ENCODE data around the gene PSMD13. TPM values are rescaled to one million over a fixed set of nuclear protein-coding genes. Genes with fewer than 3 reads are reported as not detected.

The PSMD13 gene
- total RNA-seq, 2 experiments from 2014 or later, result 56.9 to 57.8 TPM

DNA sequence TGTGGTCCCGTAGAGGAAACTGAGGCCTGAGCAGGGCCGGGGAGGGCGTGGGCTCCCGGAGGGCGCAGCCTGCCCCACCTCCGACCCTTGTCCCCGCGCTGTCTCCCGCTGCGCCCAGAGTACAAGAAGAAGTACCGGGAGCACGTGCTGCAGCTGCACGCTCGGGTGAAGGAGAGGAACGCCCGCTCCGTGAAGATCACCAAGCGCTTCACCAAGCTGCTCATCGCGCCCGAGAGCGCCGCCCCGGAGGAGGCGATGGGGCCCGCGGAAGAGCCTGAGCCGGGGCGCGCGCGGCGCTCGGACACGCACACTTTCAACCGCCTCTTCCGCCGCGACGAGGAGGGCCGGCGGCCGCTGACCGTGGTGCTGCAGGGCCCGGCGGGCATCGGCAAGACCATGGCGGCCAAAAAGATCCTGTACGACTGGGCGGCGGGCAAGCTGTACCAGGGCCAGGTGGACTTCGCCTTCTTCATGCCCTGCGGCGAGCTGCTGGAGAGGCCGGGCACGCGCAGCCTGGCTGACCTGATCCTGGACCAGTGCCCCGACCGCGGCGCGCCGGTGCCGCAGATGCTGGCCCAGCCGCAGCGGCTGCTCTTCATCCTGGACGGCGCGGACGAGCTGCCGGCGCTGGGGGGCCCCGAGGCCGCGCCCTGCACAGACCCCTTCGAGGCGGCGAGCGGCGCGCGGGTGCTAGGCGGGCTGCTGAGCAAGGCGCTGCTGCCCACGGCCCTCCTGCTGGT, 43.4 kb downstream of the PSMD13 start:
- Mint-ChIP-seq H3K27ac (peak overlapping the region; percentile 81), H3K4me3 (peak overlapping the region; percentile 92), H3K27me3 (peaks cover 12% of the 10 kb centered on the region), H3K9me3 (no peaks in the 10 kb centered on the region), H3K36me3 (ENCODE audit: low read depth) (peaks cover 15% of the 10 kb centered on the region), H3K4me1 (ENCODE audit: low read depth) (peaks cover 61% of the 10 kb centered on the region)
- no peaks in the 10 kb centered on the region for H3K9me3 ChIP-seq (ENCODE audit: control insufficient read depth in 1 of 2, insufficient read depth in 1 of 2, low read length in 2 of 2)
- peak overlapping the region in 1 of 2 donors; percentile 4 for H3K27ac ChIP-seq (ENCODE audit: low read depth in 1 of 2, low read length in 2 of 2)
- TF ChIP-seq, protein P1, sequence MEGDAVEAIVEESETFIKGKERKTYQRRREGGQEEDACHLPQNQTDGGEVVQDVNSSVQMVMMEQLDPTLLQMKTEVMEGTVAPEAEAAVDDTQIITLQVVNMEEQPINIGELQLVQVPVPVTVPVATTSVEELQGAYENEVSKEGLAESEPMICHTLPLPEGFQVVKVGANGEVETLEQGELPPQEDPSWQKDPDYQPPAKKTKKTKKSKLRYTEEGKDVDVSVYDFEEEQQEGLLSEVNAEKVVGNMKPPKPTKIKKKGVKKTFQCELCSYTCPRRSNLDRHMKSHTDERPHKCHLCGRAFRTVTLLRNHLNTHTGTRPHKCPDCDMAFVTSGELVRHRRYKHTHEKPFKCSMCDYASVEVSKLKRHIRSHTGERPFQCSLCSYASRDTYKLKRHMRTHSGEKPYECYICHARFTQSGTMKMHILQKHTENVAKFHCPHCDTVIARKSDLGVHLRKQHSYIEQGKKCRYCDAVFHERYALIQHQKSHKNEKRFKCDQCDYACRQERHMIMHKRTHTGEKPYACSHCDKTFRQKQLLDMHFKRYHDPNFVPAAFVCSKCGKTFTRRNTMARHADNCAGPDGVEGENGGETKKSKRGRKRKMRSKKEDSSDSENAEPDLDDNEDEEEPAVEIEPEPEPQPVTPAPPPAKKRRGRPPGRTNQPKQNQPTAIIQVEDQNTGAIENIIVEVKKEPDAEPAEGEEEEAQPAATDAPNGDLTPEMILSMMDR (IDR thresholded peaks at IDR 0.05), result no peak
- intact Hi-C loops (cut with DNase I, micrococcal nuclease), result loop anchor here (1.0 to 2.0 kb wide), 2 partner anchors 8 to 27 kb away; no protein-coding TSS in a partner anchor
- H3K4me3 ChIP-seq (ENCODE audit: low read length), result peak overlapping the region; percentile 53
- H3K27me3 ChIP-seq (ENCODE audit: control insufficient read depth in 1 of 2, insufficient read depth in 2 of 2, low read length in 2 of 2), result peaks cover 10 to 18% of the 10 kb centered on the region in 2 experiments
- peak in 10 of 14 experiments; percentile 37 to 78 (median 51) for DNase-seq
- ChIA-PET CTCF (interaction anchor here (1.1 to 3.3 kb wide), 6 partner anchors 9 to 37 kb away, joined by 3 to 29 read pairs (median 4); no protein-coding TSS in a partner anchor), POLR2A (interaction anchor here (0.8 to 9.1 kb wide), 15 partner anchors 9 to 226 kb away, joined by 3 to 185 read pairs (median 6); partner anchors contain the start of genes BET1L, PGGHG, RIC8A and RNH1)
- H3K36me3 ChIP-seq (ENCODE audit: insufficient read depth, low read length), result no peaks in the 10 kb centered on the region
- peaks cover 56% of the 10 kb centered on the region for H3K4me1 ChIP-seq (ENCODE audit: insufficient read depth, low read length)
- ATAC-seq (ENCODE audit: poor library complexity), result peak; percentile 69

DNA sequence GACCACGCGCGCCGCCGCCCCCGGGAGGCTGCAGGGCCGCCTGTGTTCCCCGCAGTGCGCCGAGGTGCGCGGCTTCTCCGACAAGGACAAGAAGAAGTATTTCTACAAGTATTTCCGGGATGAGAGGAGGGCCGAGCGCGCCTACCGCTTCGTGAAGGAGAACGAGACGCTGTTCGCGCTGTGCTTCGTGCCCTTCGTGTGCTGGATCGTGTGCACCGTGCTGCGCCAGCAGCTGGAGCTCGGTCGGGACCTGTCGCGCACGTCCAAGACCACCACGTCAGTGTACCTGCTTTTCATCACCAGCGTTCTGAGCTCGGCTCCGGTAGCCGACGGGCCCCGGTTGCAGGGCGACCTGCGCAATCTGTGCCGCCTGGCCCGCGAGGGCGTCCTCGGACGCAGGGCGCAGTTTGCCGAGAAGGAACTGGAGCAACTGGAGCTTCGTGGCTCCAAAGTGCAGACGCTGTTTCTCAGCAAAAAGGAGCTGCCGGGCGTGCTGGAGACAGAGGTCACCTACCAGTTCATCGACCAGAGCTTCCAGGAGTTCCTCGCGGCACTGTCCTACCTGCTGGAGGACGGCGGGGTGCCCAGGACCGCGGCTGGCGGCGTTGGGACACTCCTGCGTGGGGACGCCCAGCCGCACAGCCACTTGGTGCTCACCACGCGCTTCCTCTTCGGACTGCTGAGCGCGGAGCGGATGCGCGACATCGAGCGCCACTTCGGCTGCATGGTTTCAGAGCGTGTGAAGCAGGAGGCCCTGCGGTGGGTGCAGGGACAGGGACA, 44.1 kb downstream of the PSMD13 start:
- Histone ChIP-seq H3K36me3 (ENCODE audit: insufficient read depth, low read length) (no peaks in the 10 kb centered on the region), H3K27ac (ENCODE audit: low read depth in 1 of 2, low read length in 2 of 2) (peak overlapping the region in 1 of 2 donors; percentile 4), H3K9me3 (ENCODE audit: control insufficient read depth in 1 of 2, insufficient read depth in 1 of 2, low read length in 2 of 2) (no peaks in the 10 kb centered on the region), H3K27me3 (ENCODE audit: control insufficient read depth in 1 of 2, insufficient read depth in 2 of 2, low read length in 2 of 2) (peaks cover 10 to 23% of the 10 kb centered on the region in 2 experiments), H3K4me1 (ENCODE audit: insufficient read depth, low read length) (peaks cover 57% of the 10 kb centered on the region), H3K4me3 (ENCODE audit: low read length) (peak overlapping the region; percentile 53)
- intact Hi-C loops (cut with DNase I, micrococcal nuclease), result loop anchor here in 1 of 2 experiments (1.0 kb wide), 1 partner anchor 7 kb away; no protein-coding TSS in a partner anchor
- POLR2A ChIA-PET, result interaction anchor here (0.7 to 9.1 kb wide), 18 partner anchors 8 to 226 kb away, joined by 3 to 185 read pairs (median 7); partner anchors contain the start of genes BET1L, IFITM2, PGGHG and PSMD13
- peak in 7 of 14 experiments; percentile 23 to 70 (median 48) for DNase-seq
- peaks cover 12% of the 10 kb centered on the region for H3K27me3 Mint-ChIP-seq
- CTCF ChIA-PET, result interaction anchor here (1.1 to 3.3 kb wide), 5 partner anchors 9 to 36 kb away, joined by 3 to 29 read pairs (median 4); no protein-coding TSS in a partner anchor
- TF ChIP-seq, protein P1 (IDR thresholded peaks at IDR 0.05), result no peak
- H3K36me3 Mint-ChIP-seq (ENCODE audit: low read depth), result peaks cover 15% of the 10 kb centered on the region
- peak overlapping the region; percentile 93 for H3K4me3 Mint-ChIP-seq
- H3K4me1 Mint-ChIP-seq (ENCODE audit: low read depth), result peaks cover 61% of the 10 kb centered on the region
- no peaks in the 10 kb centered on the region for H3K9me3 Mint-ChIP-seq
- peak; percentile 32 for ATAC-seq (ENCODE audit: poor library complexity)
- peak overlapping the region; percentile 81 for H3K27ac Mint-ChIP-seq
